ENCODE results near the gene ATP6V1G1.

Gene ATP6V1G1

DNA sequence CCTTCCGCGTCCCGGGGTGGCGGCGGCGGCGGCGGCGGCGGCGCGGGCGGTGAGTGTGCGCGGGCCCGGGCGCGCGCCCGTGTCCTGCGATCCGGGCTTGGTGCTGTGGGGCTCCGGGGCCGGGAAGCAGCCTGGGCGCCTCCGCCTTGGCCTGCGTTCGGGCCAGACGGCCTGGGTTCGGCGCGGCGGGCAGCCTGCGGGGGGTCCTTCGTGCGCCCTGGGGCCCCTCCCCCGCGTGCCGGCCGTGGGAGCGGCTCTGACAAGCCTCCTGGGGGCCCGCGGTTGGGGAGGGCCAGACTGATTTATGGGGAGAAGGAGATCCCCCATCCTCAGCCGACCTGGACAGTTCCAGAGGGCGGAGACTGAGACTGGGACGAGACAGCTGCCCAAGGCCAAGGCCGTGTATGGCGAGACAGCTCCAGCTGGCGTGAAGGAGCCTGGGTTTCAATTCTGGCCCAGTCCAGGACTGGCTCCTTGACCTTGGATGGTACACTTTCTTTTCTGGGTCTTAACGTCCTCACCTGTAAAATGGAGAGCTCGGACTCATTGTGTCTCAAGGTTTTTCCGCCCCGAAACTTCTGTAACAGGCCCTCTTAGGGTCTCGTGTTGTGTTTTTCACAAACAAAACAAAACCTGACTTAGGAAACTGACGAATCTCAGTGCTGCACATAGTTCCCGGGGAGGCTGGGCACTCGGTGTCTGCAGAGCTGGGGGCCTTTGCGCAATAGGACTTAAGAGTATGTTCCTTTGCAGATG lies 24.1 kb downstream of the ATP6V1G1 start:
- Histone ChIP-seq H3K9me3 (ENCODE audit: insufficient read depth, low read length) (no peaks in the 10 kb centered on the region), H2AFZ (ENCODE audit: low read depth, low read length, severe bottlenecking) (peak overlapping the region; percentile 71), H3K27ac (ENCODE audit: low read depth, low read length) (peak overlapping the region; percentile 75), H3K27me3 (ENCODE audit: low read length) (no peaks in the 10 kb centered on the region), H3K4me3 (ENCODE audit: insufficient read depth, low read length, poor library complexity, severe bottlenecking) (peak overlapping the region; percentile 74), H3K9me2 (replicated peaks; ENCODE audit: insufficient read depth, low read length) (no peaks in the 10 kb centered on the region), H3K36me3 (ENCODE audit: low read length) (no peaks in the 10 kb centered on the region), H3K79me2 (ENCODE audit: insufficient read depth, low read length) (peaks cover 46% of the 10 kb centered on the region), H3K4me2 (ENCODE audit: low read depth, low read length, poor library complexity, severe bottlenecking) (peak overlapping the region; percentile 92), H4K20me1 (ENCODE audit: low read depth, low read length) (no peaks in the 10 kb centered on the region), H3F3A (ENCODE audit: insufficient read depth) (peaks cover 28% of the 10 kb centered on the region), H3K9ac (ENCODE audit: low read length) (peak overlapping the region; percentile 94)
- TF ChIP-seq EZH2phosphoT487 (conservative IDR thresholded peaks at IDR 0.05; ENCODE audit: low read length), result no peak

DNA sequence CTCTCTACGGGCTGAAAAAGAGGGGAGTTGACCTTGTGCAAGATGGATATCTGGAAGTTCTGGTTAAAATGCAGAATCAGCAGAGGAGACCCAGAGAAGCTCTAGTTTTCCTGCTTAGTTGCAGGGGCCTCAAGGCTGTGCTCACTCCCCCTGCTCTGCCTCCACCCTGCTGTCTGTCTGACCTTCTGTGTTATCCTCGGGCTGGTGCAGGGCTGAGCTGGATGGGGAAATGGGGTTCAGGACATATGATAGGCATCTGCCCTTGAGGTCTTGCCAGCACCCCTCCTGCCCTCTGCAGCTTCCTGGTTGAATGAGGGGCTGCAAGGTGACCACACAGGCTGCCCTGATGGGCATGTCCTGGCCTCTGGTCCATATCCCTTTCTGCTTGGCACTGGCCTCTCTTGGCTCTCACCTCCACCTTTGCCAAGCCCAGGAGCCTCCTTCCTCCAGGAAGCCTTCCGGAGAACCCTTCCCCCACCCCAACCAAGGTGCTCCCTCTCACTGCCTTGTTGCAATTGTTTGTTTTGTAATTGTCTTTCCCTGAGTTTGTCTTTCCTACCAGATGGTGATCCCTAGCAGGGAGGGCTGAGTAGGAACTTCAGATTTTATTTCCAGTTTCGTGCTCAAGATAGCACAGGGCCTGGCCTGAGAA lies 24.8 kb downstream of the ATP6V1G1 start:
- H3K9ac ChIP-seq (ENCODE audit: low read length), result peak overlapping the region; percentile 94
- peak overlapping the region; percentile 74 for H3K4me3 ChIP-seq (ENCODE audit: insufficient read depth, low read length, poor library complexity, severe bottlenecking)
- H3K27me3 ChIP-seq (ENCODE audit: low read length), result no peaks in the 10 kb centered on the region
- H3K9me3 ChIP-seq (ENCODE audit: insufficient read depth, low read length), result no peaks in the 10 kb centered on the region
- H3K4me2 ChIP-seq (ENCODE audit: low read depth, low read length, poor library complexity, severe bottlenecking), result peak overlapping the region; percentile 92
- H3K9me2 ChIP-seq (replicated peaks; ENCODE audit: insufficient read depth, low read length), result no peaks in the 10 kb centered on the region
- TF ChIP-seq, protein P1, sequence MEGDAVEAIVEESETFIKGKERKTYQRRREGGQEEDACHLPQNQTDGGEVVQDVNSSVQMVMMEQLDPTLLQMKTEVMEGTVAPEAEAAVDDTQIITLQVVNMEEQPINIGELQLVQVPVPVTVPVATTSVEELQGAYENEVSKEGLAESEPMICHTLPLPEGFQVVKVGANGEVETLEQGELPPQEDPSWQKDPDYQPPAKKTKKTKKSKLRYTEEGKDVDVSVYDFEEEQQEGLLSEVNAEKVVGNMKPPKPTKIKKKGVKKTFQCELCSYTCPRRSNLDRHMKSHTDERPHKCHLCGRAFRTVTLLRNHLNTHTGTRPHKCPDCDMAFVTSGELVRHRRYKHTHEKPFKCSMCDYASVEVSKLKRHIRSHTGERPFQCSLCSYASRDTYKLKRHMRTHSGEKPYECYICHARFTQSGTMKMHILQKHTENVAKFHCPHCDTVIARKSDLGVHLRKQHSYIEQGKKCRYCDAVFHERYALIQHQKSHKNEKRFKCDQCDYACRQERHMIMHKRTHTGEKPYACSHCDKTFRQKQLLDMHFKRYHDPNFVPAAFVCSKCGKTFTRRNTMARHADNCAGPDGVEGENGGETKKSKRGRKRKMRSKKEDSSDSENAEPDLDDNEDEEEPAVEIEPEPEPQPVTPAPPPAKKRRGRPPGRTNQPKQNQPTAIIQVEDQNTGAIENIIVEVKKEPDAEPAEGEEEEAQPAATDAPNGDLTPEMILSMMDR (IDR thresholded peaks at IDR 0.05; ENCODE audit: insufficient read depth, low read length, poor library complexity, severe bottlenecking), result no peak
- TF ChIP-seq EZH2phosphoT487 (conservative IDR thresholded peaks at IDR 0.05; ENCODE audit: low read length), result no peak
- H3K36me3 ChIP-seq (ENCODE audit: low read length), result no peaks in the 10 kb centered on the region
- H4K20me1 ChIP-seq (ENCODE audit: low read depth, low read length), result no peaks in the 10 kb centered on the region
- H3K79me2 ChIP-seq (ENCODE audit: insufficient read depth, low read length), result peaks cover 51% of the 10 kb centered on the region
- no peak overlapping the region for H2AFZ ChIP-seq (ENCODE audit: low read depth, low read length, severe bottlenecking)
- H3F3A ChIP-seq (ENCODE audit: insufficient read depth), result peaks cover 33% of the 10 kb centered on the region
- peak overlapping the region; percentile 75 for H3K27ac ChIP-seq (ENCODE audit: low read depth, low read length)

DNA sequence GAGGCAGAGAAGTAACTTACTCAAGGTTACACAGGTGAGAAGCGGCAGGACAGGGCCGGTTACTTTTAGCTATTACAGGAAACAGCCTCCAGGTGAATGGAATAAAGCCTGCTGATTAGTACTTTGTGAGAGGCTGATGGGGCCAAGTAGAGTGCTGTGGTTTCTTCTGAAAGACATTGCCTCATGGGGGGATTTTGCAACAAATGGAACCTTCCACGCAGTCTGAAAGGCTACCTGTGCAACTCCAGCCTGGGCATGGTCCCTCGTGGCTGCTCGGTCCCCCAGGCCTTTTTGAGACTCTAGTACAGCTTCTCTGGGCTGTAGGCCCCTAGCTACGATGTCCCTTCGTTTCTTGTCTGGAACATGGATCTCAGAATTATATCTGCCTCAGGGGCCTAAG lies 25.5 kb downstream of the ATP6V1G1 start:
- peaks cover 58% of the 10 kb centered on the region for H3K79me2 ChIP-seq (ENCODE audit: insufficient read depth, low read length)
- H3K4me2 ChIP-seq (ENCODE audit: low read depth, low read length, poor library complexity, severe bottlenecking), result peak overlapping the region; percentile 92
- H3K27me3 ChIP-seq (ENCODE audit: low read length), result no peaks in the 10 kb centered on the region
- H2AFZ ChIP-seq (ENCODE audit: low read depth, low read length, severe bottlenecking), result no peak overlapping the region
- H3K9me3 ChIP-seq (ENCODE audit: insufficient read depth, low read length), result no peaks in the 10 kb centered on the region
- peaks cover 35% of the 10 kb centered on the region for H3F3A ChIP-seq (ENCODE audit: insufficient read depth)
- no peaks in the 10 kb centered on the region for H3K36me3 ChIP-seq (ENCODE audit: low read length)
- H4K20me1 ChIP-seq (ENCODE audit: low read depth, low read length), result no peaks in the 10 kb centered on the region
- no peaks in the 10 kb centered on the region for H3K9me2 ChIP-seq (replicated peaks; ENCODE audit: insufficient read depth, low read length)
- TF ChIP-seq, protein P1 (IDR thresholded peaks at IDR 0.05; ENCODE audit: insufficient read depth, low read length, poor library complexity, severe bottlenecking), result no peak
- peak overlapping the region; percentile 94 for H3K9ac ChIP-seq (ENCODE audit: low read length)
- H3K27ac ChIP-seq (ENCODE audit: low read depth, low read length), result peak overlapping the region; percentile 75
- peak overlapping the region; percentile 74 for H3K4me3 ChIP-seq (ENCODE audit: insufficient read depth, low read length, poor library complexity, severe bottlenecking)

DNA sequence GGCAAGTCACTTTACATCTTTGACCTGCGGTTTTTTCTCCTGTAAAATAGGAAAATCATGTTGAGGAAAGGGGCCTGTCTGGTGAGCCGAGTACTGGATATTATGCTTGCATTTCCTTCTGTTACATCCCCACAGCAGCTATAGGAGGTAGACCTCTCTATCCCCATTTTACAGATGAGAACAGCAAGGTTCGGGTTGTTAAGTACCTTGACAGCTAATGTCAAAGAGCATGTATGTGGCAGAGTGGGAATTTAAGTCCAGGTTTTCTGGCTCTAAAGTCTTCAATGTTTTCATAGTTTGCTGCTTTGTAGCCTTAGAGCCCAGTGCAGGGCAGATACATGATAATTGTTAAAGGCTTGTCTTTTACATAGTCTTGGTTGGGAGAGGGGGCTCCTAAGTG lies 26.4 kb downstream of the ATP6V1G1 start:
- Histone ChIP-seq H3K4me3 (ENCODE audit: insufficient read depth, low read length, poor library complexity, severe bottlenecking) (no peak overlapping the region), H3K79me2 (ENCODE audit: insufficient read depth, low read length) (peaks cover 67% of the 10 kb centered on the region), H3K27ac (ENCODE audit: low read depth, low read length) (peak overlapping the region; percentile 75), H3K9me3 (ENCODE audit: insufficient read depth, low read length) (no peaks in the 10 kb centered on the region), H3F3A (ENCODE audit: insufficient read depth) (peaks cover 35% of the 10 kb centered on the region), H3K36me3 (ENCODE audit: low read length) (0 out of 2 replicates have a peak, but pooled peaks cover 4% of the 10 kb centered on the region), H4K20me1 (ENCODE audit: low read depth, low read length) (no peaks in the 10 kb centered on the region), H3K9ac (ENCODE audit: low read length) (peak overlapping the region; percentile 94), H3K9me2 (replicated peaks; ENCODE audit: insufficient read depth, low read length) (no peaks in the 10 kb centered on the region), H3K27me3 (ENCODE audit: low read length) (no peaks in the 10 kb centered on the region), H2AFZ (ENCODE audit: low read depth, low read length, severe bottlenecking) (no peak overlapping the region), H3K4me2 (ENCODE audit: low read depth, low read length, poor library complexity, severe bottlenecking) (peak overlapping the region; percentile 92)
- TF ChIP-seq, protein P1 (IDR thresholded peaks at IDR 0.05; ENCODE audit: insufficient read depth, low read length, poor library complexity, severe bottlenecking), result no peak
- no peak for TF ChIP-seq EZH2phosphoT487 (conservative IDR thresholded peaks at IDR 0.05; ENCODE audit: low read length)
